ENCODE results near the gene DGKQ. TPM values are rescaled to one million over a fixed set of nuclear protein-coding genes. Genes with fewer than 3 reads are reported as not detected.

DGKQ gene
- total RNA-seq, 4 donors from 2014 or later = 3.2 to 5.2 (median 4.5) TPM

DNA sequence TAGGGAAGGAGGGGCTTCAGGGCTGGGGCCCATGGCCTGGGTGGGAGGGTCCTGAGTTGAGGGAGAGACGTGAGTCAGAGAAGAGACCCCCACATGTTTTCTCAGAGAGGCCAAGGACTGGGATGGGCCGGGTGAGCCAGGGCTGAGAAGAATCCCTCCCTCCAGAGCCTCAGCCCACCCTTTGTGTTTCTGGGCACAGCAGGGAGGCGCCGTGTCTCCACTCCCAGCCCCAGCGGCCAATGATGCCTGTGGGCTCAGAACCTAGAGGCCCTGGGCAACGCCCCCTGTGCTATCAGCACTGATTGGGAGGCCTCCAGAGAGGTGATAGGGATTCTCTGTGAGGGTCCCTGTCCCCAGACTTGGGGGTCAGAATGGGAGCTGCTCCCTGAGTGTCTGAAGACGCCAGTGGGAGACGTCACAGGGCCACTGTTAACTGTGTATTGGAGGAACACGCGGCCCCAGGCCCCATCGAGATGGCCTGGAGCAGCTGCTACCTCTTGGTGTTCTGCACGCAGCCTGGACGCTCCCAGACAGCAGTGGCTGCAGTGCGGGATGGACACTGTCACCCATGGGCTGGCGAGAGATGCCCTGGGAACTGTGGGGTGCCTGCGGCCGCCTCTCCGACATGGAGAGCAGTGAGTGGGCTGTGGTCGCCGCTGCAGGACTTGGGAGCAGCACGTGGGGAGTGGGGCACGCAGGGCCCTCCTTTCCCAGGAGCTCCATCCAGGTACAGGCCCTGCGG is 46.5 kb upstream of the DGKQ start:
- no peaks in the 10 kb centered on the region for H3K9me3 ChIP-seq
- H3K4me1 ChIP-seq = no peaks in the 10 kb centered on the region
- in situ Hi-C loops (cut with MboI; ENCODE audit: low sequenced_read_pairs in 4 of 4) (no loop called here), intact Hi-C loops (cut with DNase I; ENCODE audit: low total_unique reads) (loop anchor here (10.0 kb wide), 1 partner anchor 985 kb away; the partner anchor contains the start of gene NELFA)
- no peak for DNase-seq
- no peak overlapping the region for H3K4me3 ChIP-seq
- H3K27me3 ChIP-seq = no peaks in the 10 kb centered on the region
- H3K36me3 ChIP-seq = no peaks in the 10 kb centered on the region
- H3K27ac ChIP-seq = no peak overlapping the region
- ATAC-seq = no peak
- TF ChIP-seq, protein P1, sequence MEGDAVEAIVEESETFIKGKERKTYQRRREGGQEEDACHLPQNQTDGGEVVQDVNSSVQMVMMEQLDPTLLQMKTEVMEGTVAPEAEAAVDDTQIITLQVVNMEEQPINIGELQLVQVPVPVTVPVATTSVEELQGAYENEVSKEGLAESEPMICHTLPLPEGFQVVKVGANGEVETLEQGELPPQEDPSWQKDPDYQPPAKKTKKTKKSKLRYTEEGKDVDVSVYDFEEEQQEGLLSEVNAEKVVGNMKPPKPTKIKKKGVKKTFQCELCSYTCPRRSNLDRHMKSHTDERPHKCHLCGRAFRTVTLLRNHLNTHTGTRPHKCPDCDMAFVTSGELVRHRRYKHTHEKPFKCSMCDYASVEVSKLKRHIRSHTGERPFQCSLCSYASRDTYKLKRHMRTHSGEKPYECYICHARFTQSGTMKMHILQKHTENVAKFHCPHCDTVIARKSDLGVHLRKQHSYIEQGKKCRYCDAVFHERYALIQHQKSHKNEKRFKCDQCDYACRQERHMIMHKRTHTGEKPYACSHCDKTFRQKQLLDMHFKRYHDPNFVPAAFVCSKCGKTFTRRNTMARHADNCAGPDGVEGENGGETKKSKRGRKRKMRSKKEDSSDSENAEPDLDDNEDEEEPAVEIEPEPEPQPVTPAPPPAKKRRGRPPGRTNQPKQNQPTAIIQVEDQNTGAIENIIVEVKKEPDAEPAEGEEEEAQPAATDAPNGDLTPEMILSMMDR (IDR thresholded peaks at IDR 0.05 in 4 of 5, conservative IDR thresholded peaks at IDR 0.05 in 1 of 5) = no peak
- TF ChIP-seq POLR2A (IDR thresholded peaks at IDR 0.05) = no peak

DNA sequence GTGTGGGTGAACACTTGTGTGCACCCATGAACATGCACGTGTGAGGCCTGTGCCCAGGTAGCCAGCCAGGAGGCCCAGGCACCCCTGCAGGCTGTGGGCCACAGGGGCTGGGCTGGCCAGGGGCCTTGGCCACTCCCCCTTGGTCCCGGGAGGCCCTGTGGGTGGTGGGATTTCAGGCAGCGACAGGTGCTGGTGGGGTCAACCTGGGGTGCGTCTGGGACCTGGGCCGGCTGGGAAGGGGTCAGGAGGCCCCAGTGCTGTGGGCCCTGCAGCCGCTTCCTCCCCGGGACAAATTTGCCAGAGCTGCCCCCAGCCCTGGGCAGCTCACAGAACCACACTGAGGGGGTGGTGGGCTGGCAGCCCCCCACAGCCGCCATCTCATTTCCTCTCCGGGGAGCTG is 46.0 kb upstream of the DGKQ start:
- Histone ChIP-seq H3K36me3 (no peaks in the 10 kb centered on the region), H3K4me3 (no peak overlapping the region), H3K27ac (no peak overlapping the region), H3K4me1 (no peaks in the 10 kb centered on the region), H3K9me3 (no peaks in the 10 kb centered on the region), H3K27me3 (no peaks in the 10 kb centered on the region)
- TF ChIP-seq, protein P1 (IDR thresholded peaks at IDR 0.05 in 4 of 5, conservative IDR thresholded peaks at IDR 0.05 in 1 of 5) = no peak
- TF ChIP-seq POLR2A (IDR thresholded peaks at IDR 0.05) = no peak
- in situ Hi-C loops (cut with MboI; ENCODE audit: low sequenced_read_pairs in 4 of 4) (no loop called here), intact Hi-C loops (cut with DNase I; ENCODE audit: low total_unique reads) (loop anchor here (10.0 kb wide), 1 partner anchor 985 kb away; the partner anchor contains the start of gene NELFA)
- no peak for ATAC-seq
- no peak for DNase-seq

DNA sequence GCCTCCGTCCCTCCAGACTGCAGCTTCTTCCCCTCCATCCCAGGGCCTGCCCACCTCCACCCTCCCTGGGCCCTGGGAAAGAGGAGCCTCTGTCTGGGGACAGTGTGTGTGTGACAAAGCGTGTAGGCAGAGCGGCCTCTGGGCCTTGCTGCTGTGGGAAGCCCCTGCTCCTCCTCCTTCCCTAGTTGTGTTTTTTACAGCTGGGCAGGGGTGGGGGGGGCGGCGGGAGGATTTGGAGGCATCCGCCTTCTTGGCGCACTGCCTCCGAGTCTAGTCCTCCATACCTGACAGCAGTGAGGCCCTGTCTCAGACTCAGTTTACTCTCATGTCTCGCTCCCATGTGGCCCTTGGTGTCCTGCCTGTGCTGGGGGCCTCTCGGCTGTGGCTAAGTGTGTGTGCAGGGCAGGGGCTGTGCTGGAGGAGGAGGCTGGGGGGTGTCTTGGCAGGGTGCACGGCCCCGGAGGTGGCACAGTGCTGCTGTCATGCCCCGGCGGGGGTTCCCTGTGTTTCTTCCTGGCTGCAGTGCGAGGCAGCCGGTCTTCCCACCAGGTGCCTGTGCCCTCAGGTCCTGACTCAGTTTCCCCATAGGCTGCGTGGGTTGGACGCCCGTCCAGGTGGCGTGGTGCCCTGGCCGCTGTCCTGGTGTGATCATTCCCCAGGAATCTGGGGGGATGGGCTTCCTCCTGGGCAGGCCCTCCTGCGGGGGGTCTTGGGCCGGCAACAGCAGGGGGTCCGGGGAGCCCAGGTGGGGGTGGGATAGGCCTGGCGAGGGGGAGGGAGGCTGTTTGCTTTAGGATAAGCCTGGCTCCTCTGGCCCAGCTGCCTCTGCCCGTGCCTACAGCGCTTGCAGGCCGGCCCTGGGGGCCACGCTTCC is 45.0 kb upstream of the DGKQ start:
- in situ Hi-C loops (cut with MboI; ENCODE audit: low sequenced_read_pairs in 4 of 4) = no loop called here
- no peaks in the 10 kb centered on the region for H3K36me3 ChIP-seq
- no peaks in the 10 kb centered on the region for H3K4me1 ChIP-seq
- TF ChIP-seq, protein P1 (IDR thresholded peaks at IDR 0.05 in 4 of 5, conservative IDR thresholded peaks at IDR 0.05 in 1 of 5) = no peak
- ATAC-seq (no peak), DNase-seq (no peak)
- intact Hi-C loops (cut with DNase I; ENCODE audit: low total_unique reads) = loop anchor here (10.0 kb wide), 1 partner anchor 986 kb away; the partner anchor contains the start of gene NELFA
- H3K27me3 ChIP-seq = no peaks in the 10 kb centered on the region
- no peaks in the 10 kb centered on the region for H3K9me3 ChIP-seq
- no peak overlapping the region for H3K27ac ChIP-seq
- no peak overlapping the region for H3K4me3 ChIP-seq

DNA sequence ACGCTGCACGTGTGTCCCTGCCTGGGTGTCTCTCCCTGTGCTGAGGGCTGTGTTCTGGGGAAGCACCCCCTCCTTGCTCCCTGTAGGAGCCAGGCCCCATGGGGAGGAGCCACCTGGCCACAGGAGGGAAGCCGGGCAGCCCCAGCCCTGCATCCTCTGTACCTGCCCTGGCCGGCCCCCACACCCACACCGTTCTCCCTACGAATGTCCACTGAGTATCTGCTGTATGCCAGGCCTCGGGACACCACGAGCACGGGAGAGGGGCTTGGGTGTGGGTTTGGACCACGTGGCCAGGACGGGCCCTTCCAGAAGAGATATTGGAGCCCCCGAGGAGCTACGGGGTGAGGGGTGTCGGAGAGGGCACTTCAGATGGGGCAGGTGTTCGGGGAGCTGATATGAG is 44.3 kb upstream of the DGKQ start:
- H3K4me3 ChIP-seq = no peak overlapping the region
- intact Hi-C loops (cut with DNase I; ENCODE audit: low total_unique reads) = loop anchor here (10.0 kb wide), 1 partner anchor 987 kb away; the partner anchor contains the start of gene NELFA
- H3K27me3 ChIP-seq = no peaks in the 10 kb centered on the region
- no peaks in the 10 kb centered on the region for H3K9me3 ChIP-seq
- H3K4me1 ChIP-seq = no peaks in the 10 kb centered on the region
- ATAC-seq = no peak
- in situ Hi-C loops (cut with MboI; ENCODE audit: low sequenced_read_pairs in 4 of 4) = no loop called here
- TF ChIP-seq, protein P1 (IDR thresholded peaks at IDR 0.05 in 4 of 5, conservative IDR thresholded peaks at IDR 0.05 in 1 of 5) = no peak
- TF ChIP-seq POLR2A (IDR thresholded peaks at IDR 0.05) = no peak
- H3K36me3 ChIP-seq = no peaks in the 10 kb centered on the region
- DNase-seq = no peak
- no peak overlapping the region for H3K27ac ChIP-seq

Data from gastrocnemius medialis (tissue), 4 donors.